LoVo (cell line): Measurements from ENCODE around the gene RGL4.

Experiments used
- DNase-seq: peaks from one replicate; pipeline ENCODE4 v3.0.0-alpha.2; 2016; ENCODE audit warnings: low spot score

Gene RGL4

DNA sequence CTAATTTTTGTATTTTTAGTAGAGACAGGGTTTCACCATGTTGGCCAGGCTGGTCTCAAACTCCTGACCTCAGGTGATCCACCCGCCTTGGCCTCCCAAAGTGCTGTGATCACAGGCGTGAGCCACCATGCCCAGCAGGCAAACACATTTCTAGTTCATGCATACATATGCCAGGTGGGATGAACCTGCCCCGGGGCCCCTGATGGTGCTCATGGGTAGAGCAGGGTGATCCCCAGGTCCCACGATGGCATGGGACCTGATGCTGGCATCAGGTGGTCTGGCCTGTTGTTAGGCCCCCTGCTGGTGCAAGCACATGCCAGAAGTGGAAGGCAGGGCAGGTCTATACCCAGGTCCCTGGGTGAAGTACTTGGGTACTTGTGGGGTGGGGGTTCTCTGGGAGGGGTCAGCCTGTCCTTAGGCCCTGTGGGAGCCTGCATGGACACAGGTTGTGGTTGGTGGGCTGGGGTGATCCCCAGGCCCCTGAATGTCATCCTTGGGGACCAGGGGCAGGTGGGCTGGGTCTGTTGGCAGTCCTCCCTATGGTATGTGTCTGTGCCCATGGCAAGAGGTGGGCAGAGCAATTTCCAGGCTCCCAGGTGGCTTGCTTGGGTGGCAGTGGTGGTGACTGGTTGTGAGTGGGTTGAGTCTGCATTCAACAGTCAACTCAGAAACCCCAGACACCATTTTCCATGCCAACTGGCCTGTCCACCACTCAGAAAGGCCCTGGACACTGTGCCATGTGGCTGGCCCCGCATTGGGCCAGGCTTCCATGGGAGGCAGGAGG, 9.6 kb upstream of the RGL4 start:
- DNase-seq: no peak

DNA sequence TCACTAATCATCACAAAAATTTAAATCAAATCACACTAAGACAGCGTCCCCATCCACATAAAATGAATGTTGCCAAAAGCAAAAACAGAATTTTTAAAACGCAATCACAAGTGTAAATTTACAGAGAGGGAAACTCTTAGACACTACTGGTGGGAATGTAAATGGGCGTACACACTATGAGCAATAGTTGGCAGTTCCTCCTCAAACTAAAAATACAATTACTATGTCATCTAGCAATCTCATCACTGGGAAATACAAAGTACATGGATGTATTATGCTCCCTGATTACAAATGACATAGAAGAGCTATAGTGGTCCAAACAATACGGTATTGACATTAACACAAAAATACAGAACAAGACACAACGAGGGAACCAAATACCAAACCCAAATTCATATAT, 8.7 kb upstream of the RGL4 start:
- DNase-seq: no peak

DNA sequence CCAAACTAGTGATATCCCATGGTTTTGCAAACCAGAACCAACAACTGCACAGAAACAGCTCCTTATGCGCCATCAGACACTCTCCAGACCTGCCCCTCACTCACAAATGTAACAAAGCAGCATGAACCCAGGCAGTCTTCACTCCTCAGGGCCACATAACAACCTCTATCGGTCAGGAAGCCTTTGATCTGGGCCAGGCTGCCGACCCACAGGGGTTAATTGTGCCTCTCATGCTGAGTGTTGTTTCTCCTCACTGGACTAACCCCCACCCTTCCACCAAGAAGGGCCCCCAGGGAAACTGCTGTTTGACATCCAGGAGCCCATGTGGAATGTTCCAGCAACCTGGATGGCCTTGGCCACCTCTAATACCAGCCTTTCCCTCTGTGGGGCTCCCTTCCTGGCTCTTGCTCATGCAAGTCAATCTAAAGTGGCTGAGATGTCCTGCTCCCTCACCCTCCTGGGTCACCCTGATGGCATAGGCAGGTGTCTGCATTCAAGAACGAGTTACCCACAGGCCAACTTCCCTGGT, 7.9 kb upstream of the RGL4 start:
- DNase-seq: no peak

GRCh38 chr22:23683545-23683944, 7.3 kb upstream of the RGL4 start:
- DNase-seq: no peak

- no peak for DNase-seq
Measured at GRCh38 chr22:23684026-23684425, 6.8 kb upstream of the RGL4 start.

- no peak for DNase-seq
Measured at GRCh38 chr22:23684561-23685031, 6.2 kb upstream of the RGL4 start.

GRCh38 chr22:23685205-23685784, 5.5 kb upstream of the RGL4 start:
- no peak for DNase-seq

GRCh38 chr22:23686416-23687024, 4.3 kb upstream of the RGL4 start:
- no peak for DNase-seq

DNA sequence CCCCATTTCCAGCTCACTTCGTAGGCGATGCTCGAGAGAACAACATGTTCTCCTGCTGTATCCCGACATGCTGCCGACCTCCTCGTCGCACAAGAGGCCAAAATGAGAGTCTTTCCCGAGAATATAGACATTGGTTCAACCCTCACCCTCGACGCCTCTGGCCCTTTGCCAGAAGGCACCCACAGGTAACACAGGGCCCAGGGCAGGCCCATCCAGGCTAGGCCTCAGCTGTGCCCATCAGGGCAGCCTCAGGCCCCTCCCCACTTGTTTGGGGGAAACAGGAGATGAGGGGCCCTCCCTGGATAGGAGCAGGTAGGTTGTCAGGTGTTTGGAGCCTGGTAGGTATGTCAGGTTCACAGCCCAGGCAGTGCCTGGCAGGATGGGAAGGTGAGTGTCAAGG, 2.7 kb upstream of the RGL4 start:
- no peak for DNase-seq

DNA sequence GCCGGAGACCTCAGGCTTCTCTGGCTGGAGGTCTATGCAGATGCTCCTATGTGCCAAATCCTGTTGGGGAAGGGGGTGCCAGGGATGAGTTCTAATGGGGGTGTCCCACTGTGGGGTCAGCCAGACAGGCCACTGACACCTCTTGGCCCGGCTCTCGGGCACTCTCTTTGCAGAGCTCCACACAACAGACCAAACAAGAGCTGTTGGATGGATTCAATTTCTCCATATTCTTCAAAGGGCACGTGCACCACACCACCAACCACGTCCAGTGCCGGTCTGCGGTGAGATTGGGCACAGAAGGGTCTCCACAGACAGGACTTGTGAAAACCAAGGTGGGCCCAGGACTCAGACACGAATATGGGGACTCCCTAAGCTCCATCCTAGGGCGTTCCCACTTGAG, 2.2 kb upstream of the RGL4 start:
- DNase-seq: no peak

GRCh38 chr22:23689414-23689813, 1.4 kb upstream of the RGL4 start:
- DNase-seq: no peak

DNA sequence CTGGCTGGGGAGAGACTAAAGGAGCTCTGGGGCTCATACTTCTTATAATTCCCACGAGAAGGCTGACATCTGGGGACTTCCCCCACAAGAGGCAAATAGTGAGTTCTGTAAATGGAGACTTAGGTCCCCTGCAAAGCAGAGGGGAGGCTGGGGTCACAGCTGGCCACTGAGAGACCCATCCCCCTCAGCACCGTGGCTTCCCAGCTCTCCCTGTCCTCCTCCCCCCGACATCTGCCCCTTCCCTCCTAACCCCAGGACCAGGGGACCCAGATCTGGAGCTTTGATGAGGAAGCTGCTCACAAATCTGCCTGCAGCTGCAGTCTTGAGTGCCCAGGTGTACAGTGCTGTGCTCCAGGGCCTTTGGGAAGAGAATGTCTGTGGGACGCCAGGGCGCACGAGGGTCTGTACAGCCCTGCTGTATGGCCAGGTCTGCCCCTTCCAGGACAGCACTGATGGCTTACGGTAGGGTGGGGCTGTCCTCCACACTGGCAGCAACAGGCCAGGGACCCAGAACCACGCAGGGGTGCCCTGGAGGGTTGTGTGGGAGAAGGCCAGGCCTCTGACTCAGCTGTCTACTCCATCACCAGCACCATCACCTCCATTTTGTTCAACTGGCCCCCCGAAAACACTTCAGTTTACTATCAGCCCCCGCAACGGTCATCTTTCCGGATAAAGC, 1.1 kb downstream of the RGL4 start:
- no peak for DNase-seq

DNA sequence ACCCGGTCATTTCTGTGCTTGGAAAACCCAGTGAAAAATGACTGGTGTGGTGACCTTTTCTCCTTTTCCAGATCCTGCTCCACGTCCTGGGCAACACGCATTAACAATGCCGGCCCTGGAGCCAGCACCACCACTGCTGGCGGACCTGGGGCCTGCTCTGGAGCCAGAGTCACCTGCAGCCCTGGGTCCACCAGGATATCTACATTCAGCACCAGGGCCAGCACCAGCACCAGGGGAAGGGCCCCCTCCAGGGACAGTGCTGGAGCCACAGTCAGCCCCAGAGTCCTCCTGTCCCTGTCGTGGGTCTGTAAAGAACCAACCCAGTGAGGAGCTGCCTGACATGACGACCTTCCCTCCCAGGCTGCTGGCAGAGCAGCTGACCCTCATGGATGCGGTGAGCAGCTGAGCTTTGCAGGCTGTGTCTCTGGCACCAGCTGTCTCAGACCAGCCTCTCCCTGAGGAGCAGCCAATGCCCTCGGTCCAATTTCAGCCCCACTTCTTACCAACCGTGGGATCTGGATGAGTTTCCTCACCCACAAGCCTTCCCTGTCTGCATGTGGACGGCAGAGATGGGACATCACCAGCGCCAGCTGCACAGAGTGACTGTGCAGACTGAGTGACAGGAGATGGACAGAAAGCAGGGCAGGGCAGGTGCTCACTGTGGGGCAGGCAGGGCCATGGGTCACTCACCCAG, 1.9 kb downstream of the RGL4 start:
- DNase-seq: no peak

DNA sequence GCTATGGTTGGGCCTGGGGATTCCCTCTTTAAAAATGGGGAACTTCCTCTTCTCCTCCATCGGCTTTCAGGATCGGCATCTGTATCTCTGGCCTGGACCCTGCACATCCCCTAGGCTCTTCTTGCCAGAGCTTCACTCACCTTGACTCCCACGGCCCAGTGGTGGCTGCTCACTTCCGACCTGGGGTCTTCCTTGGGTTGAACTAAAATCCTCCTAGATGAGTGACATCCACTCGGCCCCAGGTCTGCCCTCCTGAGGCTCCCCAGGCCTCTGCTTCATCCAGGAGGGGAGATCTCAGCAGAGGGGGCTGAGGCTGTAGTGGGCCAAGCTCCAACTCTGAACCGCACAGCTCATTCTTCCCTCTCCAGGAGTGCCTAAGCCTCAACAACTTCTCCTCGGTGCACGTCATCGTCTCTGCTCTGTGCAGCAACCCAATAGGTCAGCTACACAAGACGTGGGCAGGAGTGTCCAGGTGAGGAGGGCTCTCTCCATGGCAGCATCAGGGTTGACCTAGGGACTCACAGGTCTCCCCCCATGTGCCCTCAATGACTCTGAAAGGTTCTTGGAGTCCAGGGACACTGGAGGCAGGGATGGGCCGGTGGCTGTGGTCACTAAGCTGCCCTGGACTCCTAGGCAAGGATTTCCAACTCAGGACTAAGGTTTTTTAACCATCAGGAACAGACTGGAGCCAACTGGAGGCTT, 3.3 kb downstream of the RGL4 start:
- DNase-seq: no peak

GRCh38 chr22:23695141-23695540, 4.3 kb downstream of the RGL4 start:
- DNase-seq: no peak

GRCh38 chr22:23695571-23696325, 4.9 kb downstream of the RGL4 start:
- no peak for DNase-seq

GRCh38 chr22:23696326-23696851, 5.6 kb downstream of the RGL4 start:
- DNase-seq: no peak

DNA sequence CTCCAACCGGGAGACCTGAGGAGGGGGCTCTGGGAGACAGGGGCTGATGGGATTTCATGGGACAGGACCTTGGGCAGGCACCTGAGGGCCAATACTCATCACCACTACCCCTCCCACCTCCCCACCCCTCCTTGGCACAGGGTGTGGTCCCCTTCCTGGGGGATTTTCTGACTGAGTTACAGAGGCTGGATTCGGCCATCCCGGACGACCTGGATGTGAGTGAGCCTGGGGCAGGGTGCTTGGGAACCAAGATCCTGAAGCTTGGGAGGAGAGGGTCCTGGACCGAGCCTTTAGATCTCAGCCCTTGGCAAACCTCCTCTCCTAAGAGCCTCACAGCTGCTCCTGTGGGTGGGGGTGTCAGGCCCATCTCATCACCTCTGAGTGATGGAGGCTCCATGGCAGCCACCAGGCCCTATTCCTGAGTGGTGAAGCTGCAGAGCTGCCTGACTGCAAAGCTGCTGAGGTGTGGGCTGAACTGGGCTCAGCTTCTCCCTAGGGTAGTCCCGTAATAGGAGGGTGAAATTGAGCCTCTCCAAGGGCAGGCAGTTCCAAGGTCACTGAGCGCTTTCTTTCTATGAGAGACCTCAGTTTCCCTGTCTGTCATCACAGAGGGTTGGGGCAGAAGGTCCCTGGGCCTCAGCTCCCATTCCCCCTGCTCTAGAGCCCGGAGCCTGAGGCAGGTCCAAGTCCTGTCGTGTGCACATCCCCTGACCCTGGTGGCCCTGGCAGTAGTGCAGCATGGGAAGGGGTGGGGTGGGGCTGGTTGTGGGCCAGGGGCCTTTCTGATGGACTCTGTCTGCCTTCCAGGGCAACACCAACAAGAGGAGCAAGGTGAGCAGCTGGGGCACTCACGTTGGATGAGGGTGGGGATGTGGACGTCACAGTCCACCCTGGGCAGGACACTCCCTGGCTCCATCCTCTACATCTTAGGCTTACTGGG, 6.5 kb downstream of the RGL4 start:
- no peak for DNase-seq

DNA sequence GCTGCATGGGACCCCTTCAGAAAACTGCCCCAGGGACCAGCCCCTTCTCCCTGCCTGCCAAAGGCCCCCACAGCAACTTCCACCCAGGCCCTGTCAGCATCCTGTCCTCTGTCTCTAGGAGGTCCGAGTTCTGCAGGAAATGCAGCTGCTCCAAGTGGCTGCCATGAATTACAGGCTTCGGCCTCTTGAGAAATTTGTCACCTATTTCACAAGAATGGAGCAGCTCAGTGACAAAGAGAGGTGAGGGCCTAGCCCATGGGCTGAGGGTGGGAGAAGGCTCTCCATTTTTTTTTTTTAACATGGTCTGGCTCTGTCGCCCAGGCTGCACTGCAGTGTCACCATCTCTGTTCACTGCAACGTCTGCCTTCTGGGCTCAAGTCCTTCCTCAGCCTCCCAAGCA, 7.3 kb downstream of the RGL4 start:
- DNase-seq: no peak
